Activated CD8-positive, alpha-beta memory T cell treated with anti-CD3 and anti-CD28 coated beads, Interleukin-2, amount 50 U/mL, for 4 hours (primary cell): ENCODE measurements around the gene CCR7.

Experiments used
- DNase-seq: peaks from one replicate; pipeline ENCODE4 v3.0.0-alpha.2; 2020

Gene CCR7, protein sequence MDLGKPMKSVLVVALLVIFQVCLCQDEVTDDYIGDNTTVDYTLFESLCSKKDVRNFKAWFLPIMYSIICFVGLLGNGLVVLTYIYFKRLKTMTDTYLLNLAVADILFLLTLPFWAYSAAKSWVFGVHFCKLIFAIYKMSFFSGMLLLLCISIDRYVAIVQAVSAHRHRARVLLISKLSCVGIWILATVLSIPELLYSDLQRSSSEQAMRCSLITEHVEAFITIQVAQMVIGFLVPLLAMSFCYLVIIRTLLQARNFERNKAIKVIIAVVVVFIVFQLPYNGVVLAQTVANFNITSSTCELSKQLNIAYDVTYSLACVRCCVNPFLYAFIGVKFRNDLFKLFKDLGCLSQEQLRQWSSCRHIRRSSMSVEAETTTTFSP

DNA sequence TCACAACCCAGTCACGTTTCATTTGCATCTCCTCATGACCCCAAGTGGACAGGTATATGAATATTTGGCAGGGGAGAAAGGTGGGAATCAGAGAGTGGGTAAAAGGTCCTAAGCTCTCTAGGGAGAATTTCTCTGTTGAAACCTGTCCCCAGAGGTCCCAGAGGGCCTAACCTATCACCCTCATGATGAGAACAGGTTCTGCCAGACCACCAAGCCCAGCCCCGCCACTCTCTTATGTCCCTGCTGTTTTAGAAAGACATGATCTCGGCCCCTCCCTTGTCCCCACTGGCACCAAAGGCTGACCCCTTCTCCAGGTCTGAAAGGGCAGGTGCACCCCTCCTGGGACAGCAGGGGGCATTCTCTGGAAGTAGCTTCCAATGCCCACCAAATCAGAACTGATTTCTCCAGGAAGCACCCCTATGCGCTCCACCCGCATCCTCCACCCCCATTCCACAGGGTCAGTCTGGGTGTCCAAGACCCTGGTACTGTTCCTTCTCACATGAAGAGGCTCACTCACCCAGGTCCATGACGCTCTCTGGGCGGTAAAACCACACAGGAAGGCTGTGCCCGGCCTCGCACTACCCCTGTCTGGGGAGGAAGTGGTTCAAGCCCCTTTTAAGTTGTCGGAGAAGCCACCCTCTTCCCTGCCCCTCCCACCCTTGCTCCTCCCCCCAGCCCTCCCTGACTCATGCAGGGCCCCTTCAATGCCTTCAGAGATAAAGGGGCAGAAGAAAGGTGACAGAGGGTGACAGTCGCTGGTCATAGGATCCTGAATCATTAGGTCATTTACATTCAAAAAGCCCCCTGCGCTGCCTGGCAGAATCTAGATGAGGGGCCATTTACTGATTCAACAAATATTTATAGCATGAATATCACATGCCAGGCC lies at the start of gene CCR7:
Gene CCR7, minus strand, starts transcription at position 590 of the 886 bp plus-strand sequence. Its CDS starts 63 bp downstream, at position 527.
- DNase-seq, result peak; percentile 83

DNA sequence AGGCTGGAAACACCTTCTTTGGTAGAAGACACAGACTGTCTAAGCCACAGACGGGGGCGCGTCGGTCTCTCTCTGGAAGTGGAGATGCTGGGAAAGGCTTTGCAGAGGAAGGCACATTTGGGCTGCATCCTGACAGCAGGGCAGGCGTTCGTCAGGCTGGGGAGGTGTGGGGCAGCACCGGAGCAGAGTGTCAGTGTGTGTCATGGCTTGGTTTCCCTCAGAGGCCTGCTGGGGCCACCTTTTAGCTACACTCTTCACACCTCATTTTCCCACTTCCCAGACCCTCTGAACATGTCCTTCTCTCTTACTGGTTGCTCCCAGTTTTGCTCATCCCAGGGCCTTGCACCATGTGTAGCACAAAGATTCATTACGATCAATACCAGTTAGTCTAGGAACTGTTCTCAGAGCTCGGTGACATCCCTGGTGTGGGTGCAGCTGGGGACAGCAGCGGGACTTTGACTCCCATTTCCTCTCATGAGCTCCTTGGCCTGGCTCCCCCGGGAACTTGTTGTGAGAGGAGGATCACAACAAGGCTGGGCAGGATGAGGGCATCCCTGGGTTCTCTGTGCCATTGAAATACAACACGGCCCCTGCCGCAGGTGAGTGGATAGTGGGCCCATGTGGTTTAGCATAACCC lies 49.3 kb upstream of the CCR7 start:
- DNase-seq, result no peak

DNA sequence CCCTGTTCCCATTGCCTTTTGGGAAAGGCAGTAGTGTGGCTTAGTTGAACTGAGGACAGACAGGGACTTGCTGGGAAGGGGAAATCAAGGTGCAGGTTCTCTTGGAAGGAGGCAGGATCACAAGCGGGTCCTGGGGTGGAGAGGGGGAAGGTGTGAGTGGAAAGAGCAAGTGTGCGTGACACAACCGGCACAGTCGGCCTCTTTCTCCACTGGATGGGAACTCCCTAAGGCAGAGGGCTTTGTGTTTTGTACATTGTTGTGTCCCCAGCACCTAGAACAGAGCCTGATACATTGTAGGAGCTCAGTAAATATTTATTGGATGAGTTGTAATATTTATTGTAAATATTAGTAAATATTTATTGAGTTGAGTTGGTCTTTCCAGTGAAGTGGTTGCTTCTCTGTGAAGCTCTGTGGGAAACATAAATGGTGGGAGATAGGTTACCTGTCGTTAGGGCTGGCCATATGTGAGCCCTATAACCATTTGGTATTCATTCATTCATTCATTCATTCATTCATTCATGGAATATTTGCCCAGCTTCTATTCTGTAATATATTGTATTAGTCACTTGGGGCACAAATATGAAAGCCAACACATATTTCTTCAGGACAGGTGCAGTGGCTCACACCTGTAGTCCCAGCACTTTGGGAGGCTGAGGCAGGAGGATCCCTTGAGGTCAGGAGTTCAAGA lies 48.3 kb upstream of the CCR7 start:
- DNase-seq, result no peak

DNA sequence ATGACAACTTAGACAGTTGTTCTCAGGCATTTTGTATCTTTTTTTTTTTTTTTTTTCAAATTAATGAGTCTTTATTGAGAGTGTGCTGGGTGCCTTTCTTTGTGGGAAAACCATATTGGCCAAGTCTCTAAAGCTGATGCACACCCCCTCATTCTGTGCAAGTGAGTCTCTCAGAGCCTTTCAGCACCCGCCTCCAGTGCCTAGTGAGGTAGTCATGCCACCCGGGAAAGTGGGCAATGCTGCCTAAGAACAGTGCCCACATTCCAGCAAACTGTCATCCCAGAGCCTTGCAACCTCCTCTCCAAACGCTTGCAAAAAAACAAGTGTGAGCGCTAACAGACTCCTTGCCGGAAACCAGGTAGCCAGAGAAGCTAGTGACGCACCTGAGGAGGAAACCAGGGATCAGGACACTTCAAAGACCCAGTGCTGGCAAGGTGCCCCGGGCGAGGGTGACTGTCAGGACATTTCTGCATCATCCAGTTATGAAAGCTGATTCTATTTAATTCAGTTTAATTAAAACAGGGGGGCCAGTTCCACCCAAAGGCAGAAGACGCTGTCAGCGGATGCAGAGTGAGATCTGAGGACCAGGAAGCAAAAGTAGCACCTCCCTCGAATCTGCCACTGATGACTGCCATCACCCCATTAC lies 47.5 kb upstream of the CCR7 start:
- DNase-seq, result peak; percentile 66

DNA sequence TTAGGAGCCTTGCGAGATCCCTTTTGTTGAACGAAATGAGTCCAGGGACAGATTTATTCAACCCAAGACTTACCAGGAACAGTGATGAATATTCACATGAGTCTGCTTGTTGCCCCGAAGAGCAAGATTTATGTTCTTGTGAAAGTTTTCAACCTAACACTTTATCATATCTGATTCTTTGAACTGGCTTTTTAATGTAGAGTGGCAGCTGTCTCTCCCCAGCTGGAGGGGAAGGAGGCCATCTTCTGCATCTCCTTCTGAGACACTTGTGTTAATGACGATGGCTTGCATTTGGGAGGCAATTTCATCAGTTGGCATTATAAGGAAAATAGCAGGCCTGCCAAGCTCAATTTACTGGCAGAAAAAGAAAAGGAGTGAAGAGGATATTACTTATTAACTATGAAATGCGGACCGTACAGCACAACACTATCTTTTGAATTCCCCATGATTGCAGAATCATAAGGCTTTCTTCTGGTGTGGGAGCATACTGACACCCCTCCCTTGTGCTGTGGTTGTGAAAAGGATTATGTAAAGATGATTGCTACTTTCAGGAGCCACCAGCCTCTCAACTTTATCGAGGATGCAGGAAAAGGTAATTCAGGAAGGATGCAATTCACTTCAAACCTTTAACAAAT lies 46.7 kb upstream of the CCR7 start:
- DNase-seq, result no peak

DNA sequence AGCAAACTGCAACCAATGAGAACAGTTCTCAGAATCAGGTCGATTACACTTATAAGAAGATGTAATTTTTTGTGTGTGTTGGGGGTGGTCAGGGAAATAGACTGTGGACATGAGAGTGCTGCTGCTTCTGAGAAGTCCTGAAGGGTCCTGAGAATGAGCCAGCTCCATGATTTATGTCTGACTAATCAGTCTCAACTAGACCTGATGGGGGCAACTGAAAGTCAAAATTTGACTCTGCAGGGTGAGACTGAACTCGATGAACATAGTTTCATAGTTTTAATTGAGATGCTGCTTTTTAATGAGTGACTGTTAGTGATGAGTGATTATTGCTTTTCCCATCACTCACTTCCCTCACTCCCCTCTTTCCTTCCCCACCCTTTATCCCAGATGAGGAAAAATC lies 45.1 kb upstream of the CCR7 start:
- DNase-seq, result no peak

DNA sequence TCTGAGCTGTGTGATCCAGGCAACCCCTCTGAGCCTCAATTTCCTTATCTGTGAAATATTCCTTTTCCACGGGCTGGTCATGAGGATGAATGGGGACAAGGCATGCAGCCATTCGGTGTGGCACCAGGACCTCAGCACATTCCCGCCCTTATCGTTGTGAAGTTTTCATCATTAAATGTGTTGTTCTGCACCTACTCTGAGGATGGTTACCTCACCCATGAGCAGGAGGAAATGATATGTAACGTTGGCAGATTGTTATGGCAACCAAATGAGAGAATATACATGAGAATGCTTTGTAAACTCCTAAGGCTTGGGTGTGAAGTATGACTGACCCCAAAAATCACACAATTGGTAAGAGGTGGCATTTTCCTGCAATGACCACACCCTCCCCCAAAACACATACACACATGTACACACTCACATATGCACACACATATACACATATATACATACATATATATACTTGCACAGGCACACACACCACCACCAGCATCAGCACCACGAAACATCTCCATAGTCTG lies 42.8 kb upstream of the CCR7 start:
- DNase-seq, result no peak

DNA sequence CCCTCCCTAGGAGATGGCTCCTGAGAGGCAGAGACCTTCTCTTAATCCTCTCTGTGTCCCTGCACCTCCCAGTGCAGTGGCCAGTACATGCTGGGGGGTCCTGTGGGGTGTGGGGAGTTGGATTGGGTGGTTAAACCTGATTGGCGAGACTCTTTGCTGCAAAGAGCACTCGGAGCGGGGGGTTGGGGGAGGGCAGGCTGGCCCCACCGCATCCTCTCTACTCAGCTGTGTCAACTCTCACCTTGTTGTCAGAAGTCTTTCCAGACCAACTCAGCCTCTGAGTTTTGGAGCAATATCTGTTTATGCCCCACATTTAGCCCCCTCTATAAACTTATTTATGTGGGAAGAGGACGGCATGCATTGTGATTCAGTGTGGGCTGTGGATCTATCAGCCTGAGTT lies 42.4 kb upstream of the CCR7 start:
- DNase-seq, result no peak

DNA sequence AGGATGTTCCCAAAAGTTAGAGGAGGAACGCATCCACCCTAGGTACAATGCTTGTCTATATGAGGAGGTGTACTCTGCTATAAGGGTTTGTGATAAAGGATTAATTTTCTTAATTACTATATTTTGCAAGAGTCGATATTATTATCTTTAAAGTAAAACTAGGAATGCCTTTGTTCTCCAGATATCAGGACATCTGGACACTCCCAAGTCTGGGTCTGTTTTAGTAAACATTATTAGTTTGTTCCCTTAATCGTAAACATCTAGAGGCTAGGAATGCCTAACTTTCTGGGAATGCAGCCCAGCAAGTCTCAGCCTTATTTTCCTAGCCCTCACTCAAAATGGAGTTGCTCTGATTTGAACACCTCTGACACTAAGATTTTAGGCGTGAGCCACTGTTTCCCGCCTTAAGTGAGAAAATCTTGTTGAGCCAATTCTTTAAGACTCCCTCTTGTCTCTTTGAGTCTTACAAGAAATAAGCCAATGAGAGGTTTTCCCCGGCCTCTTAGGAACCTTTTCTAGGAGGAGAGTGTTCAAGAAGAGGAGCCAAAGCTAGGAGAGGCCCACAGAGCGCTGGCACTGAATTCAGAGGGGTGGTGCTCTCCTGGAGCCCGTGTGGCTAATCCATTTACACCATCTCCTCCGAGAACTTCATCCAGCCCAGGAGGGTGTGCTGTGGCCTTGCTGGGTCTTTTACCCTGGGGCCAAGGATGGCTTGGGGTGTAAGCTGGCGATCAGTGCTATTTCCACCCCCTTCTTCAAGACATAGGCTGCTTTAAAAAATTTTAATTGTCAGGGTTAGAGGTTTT lies 41.5 kb upstream of the CCR7 start:
- DNase-seq, result no peak

DNA sequence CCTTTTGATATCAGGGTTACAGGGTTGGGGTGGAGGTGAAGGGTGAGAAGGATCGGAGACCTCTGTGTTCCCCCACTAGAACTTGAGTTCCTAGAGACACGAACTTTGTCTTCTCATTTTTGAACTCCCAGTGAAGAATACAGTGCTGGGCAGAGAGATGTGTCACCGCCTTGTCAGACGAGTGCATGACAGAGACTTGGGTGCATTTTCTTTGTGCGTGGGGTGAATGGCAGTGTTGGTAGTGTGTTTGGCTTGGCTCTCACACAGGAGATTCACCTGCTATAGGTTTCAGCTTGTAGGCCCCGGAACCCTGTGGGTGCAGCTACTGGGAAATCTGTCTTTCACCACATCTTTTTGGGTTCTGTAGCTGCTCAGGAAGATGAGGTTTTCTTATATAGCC lies 40.0 kb upstream of the CCR7 start:
- DNase-seq, result peak; percentile 69

DNA sequence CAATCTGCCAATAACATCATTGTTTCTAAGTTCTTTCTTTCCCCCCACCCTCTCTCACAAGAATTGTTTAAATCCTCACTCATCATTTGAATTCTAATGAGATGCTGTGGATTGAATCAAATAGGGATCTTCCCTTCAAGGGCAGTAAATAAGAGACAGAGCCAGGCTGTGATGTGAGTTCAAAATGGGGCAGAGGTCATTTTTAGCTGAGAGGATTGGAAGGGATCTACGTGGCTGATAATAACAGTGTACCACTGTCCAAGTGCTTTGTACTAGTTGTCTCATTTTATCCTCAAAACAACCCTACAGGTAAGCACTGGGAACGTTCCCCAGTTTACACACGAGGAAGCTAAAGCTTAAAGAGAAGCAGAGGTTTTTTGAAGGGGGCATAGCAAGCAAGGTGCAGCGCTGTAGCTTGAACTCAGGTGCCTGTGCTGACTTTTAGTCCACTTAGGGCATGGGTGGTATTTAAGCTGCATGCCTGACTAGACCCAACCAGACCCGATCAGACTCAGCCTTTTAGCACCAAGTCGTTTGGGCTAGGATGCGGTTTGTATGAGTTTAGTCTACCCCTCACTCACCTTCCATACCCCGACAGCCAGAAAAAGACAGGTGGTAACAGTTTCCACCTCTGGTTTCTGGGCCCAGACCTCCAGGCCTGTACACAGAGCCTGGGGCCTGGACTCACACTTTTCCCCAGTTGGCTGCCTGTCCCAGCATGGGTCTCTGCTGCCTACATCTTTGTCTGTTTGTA lies 39.2 kb upstream of the CCR7 start:
- no peak for DNase-seq

DNA sequence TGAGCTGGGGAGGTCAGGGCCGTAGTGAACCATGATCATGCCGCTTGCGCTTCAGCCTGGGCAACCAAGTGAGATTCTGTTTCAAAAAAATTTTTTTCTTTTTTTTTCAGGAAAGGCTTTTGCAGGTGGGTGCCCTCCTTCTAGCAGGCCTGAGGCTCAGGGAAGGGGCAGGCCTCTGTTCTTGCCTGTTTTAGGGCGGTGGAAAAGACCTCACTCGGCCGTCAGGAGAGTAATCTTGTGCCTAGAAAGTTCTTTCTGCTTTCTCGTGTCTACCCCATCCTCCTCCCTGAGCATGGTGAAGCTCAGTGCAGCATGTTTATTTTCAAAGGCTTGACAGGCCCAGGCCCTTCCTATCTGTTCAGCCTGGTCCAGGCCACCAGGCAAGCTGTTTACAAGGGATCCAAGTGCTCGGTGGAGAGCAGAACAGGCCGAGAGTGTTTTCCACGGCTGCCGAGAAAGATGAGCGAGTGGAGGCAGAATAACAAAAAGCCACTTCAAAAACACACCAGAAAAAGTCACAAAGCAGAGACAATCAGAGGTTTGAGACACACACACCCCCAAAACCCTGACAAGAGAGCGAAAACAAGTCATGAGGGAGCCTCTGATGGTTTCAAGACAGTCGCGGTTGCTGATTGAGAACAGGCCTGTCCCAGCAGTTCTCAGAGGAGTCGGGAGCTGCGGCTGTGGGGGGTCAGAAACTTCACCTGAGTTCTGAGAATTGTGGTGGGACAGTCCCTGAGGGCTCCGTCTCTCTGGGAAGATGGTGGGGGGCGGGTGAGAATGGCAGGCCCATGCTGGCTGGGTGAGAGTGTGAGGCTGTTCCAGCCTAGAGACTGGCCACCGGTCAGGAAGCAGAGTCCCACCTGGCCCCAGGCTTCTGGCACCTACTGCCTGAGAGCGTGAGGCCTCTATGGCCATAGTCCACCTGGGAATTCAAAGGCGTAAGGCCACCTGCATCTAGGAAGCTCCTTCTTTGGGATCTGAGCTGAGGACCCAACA lies 37.5 kb upstream of the CCR7 start:
- DNase-seq, result peak; percentile 59

DNA sequence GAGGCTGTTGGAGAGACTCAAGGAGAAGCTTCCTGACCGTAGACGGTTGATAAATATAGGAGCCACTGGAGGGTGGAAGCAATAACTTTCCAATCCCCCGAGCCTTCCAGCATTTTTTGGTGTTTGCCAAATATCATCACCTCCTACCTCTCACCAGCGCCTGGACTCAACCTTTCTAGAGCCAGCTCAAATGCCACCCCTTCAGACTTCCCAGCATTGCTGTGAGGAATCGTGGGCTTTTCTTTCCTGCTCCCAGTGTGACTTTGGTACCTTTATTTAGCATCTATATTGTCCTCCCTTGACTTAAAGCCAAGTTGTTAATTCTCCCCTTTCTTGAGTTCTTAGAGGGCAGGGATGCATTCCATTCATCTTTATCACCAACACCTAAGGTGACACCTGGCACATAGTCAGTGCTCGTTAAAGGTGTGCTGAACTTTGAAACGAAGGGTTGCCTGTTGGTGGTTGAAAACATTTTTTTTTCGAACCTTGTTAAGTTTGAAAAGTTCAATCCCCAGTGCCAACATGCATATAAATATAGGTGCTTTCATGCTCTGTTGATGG lies 35.3 kb upstream of the CCR7 start:
- DNase-seq, result no peak

DNA sequence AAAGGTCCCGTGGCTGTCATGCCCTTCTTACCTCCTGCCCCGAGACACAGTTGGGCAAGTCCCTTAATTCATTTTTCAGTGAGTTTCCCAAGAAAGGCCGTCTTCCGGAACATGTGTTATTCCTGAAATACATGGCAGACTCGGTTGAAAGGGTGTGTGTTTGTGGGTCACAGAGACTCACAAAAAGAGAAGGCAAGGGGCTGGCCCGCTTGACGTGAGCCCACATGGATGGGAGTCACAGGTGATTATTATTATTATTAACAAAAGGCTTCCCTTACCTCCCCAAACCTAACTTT lies 34.1 kb upstream of the CCR7 start:
- DNase-seq, result no peak

DNA sequence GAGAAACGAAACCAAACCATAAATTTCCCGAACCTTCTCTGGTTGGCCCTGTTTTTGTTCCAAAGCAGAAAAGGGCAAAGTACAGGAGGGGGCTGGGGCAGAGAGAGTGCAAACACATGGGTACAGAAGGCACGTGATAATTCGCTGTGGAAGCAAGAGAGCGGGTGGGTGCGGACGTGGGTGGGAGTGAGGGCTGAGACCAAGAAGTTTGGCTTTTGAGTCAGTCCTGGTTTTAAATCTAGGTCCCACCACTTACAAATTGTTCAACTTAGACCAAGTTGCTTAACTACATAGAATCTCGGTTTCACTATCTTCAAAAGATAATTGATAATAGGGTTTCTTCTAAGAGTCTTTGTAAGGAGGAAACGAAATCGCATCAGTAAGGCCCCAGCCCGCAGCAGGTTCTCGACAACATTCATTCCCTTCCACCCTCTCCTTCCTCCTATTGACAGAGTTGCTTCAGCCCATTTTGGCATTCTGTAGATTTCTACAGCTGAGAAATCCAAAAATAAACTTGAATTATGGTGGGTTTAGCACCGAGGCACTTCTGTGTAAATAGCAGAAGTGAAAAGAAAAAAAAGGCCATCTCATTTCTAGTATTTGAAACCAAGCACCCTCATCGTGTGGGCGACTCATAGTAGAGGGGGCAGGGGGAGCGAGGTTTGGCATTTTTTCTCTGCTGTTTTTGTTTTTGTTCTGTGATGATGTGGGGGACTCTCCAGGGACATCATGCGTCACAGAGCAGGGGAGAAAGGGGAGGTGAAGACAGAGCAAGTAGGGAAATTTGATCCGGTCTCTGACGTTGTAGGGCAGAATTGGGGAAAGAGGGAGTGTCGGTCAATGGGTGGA lies 33.6 kb upstream of the CCR7 start:
- DNase-seq, result peak; percentile 77

DNA sequence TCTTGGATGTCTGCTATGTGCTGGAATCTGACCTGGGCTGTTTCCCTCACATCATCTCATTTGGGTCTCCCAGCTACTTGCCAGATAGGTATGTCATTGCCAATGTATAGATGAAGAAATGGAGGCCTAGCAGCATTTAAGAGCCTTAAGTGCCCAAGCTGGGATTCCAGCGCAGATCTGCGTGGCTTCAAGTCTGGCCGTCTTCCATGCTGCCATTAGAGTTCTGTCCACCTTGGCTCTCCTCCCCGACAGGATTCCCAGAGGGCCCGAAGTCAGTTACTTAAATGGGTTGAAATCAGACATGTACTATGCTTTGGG lies 33.0 kb upstream of the CCR7 start:
- DNase-seq, result no peak

DNA sequence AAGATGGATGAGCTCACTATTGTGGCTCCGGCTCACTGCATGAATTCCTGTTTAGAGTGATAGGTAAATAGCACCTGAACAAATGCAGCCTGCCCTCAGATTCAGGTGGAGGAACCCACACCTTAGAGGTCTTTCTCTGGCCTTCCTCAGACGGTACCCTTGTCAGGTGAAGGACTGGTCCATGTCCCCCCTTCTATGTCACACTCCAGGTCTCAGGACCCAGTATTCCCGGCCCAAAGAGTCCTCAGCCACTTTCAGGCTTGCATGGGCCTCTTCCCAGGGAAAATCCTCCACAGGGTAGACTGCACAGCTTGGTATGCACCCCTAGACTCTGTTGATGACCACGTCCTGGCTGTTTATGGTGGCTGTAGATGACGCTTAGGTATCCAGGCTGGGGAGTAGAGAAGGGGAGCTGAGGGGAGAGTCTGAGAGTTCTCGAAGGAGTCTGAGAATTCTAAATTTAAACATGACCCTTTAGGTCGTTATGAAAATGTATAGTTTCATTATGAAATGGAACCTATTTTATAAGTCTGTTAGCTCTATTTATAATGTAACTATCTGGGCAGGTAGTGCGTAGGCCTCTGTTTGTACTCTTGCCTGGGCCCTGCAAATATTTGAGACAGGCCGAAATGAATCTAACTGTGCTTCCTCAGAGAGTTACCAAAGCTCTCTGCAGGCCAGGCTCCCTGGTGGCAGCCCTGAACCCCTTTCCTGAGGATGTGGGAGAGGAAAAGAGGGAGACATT lies 32.5 kb upstream of the CCR7 start:
- no peak for DNase-seq
